ENCODE data around the gene ZBTB18.
A peak's percentile ranks its signal among the peaks of the same experiment; 100 is the strongest.
"Not testable (repeated sequence)": the region's sequence is repeated elsewhere in the genome, so short reads cannot be mapped to it uniquely, and the experiment has no call there.

Gene ZBTB18

GRCh38 chr1:244011786-244012185, 39.3 kb upstream of the ZBTB18 start:
- Histone ChIP-seq H2BK120ac (ENCODE audit: low read depth, low read length) (no peak overlapping the region), H2AFZ (ENCODE audit: low read depth, low read length) (no peak overlapping the region), H3K27ac (ENCODE audit: low read length, poor library complexity, severe bottlenecking) (no peak overlapping the region), H4K8ac (ENCODE audit: low read length) (no peak overlapping the region), H3K4me3 (ENCODE audit: insufficient read depth in 1 of 2, low read depth in 1 of 2, low read length in 2 of 2) (no peak overlapping the region), H3K4me1 (ENCODE audit: control insufficient read depth, insufficient read depth, low read depth, low read length) (no peaks in the 10 kb centered on the region), H2AK5ac (ENCODE audit: low read length, severe bottlenecking) (no peak overlapping the region), H3K4ac (ENCODE audit: low read depth in 1 of 2, low read length in 2 of 2) (no peak overlapping the region), H2BK15ac (ENCODE audit: low read depth, poor library complexity, severe bottlenecking) (no peak overlapping the region), H3K14ac (ENCODE audit: low read length in 2 of 2) (no peak overlapping the region), H3K9ac (ENCODE audit: low read length) (no peak overlapping the region), H2BK5ac (ENCODE audit: low read depth, low read length, poor library complexity, severe bottlenecking) (no peak overlapping the region), H2BK12ac (ENCODE audit: low read length in 2 of 2) (no peak overlapping the region), H4K91ac (ENCODE audit: low read length) (no peak overlapping the region), H3K79me1 (replicated peaks; ENCODE audit: low read length, poor library complexity, severe bottlenecking) (no peaks in the 10 kb centered on the region), H3K18ac (ENCODE audit: low read depth in 1 of 2, low read length in 2 of 2) (no peak overlapping the region), H3K23ac (ENCODE audit: low read length in 2 of 2) (no peak overlapping the region), H3K9me3 (ENCODE audit: control insufficient read depth, low read length) (no peaks in the 10 kb centered on the region), H3K36me3 (ENCODE audit: control insufficient read depth in 1 of 2, insufficient read depth in 2 of 2, low read depth in 1 of 2, low read length in 2 of 2) (no peaks in the 10 kb centered on the region), H3K4me2 (ENCODE audit: low read length, poor library complexity, severe bottlenecking) (no peak overlapping the region), H3K27me3 (ENCODE audit: control insufficient read depth in 1 of 2, insufficient read depth in 1 of 2, low read length in 2 of 2) (peaks cover 0 to 31% of the 10 kb centered on the region in 2 experiments)
- 56% methylated on average over 4 of the region's 6 CpGs for WGBS
- DNase-seq = no peak

GRCh38 chr1:244012202-244012601, 38.9 kb upstream of the ZBTB18 start:
- no peak overlapping the region for H4K8ac ChIP-seq (ENCODE audit: low read length)
- no peak overlapping the region for H3K14ac ChIP-seq (ENCODE audit: low read length in 2 of 2)
- H4K91ac ChIP-seq (ENCODE audit: low read length) = no peak overlapping the region
- H3K36me3 ChIP-seq (ENCODE audit: control insufficient read depth in 1 of 2, insufficient read depth in 2 of 2, low read depth in 1 of 2, low read length in 2 of 2) = no peaks in the 10 kb centered on the region
- 71% methylated on average over 8 of the region's 8 CpGs for WGBS
- H3K4me1 ChIP-seq (ENCODE audit: control insufficient read depth, insufficient read depth, low read depth, low read length) = no peaks in the 10 kb centered on the region
- H2BK5ac ChIP-seq (ENCODE audit: low read depth, low read length, poor library complexity, severe bottlenecking) = no peak overlapping the region
- no peaks in the 10 kb centered on the region for H3K79me1 ChIP-seq (replicated peaks; ENCODE audit: low read length, poor library complexity, severe bottlenecking)
- no peak overlapping the region for H2BK12ac ChIP-seq (ENCODE audit: low read length in 2 of 2)
- H3K27me3 ChIP-seq (ENCODE audit: control insufficient read depth in 1 of 2, insufficient read depth in 1 of 2, low read length in 2 of 2) = peaks cover 0 to 31% of the 10 kb centered on the region in 2 experiments
- no peak overlapping the region for H3K4me2 ChIP-seq (ENCODE audit: low read length, poor library complexity, severe bottlenecking)
- no peak overlapping the region for H2AFZ ChIP-seq (ENCODE audit: low read depth, low read length)
- no peaks in the 10 kb centered on the region for H3K9me3 ChIP-seq (ENCODE audit: control insufficient read depth, low read length)
- no peak overlapping the region for H3K4ac ChIP-seq (ENCODE audit: low read depth in 1 of 2, low read length in 2 of 2)
- H2BK120ac ChIP-seq (ENCODE audit: low read depth, low read length) = no peak overlapping the region
- no peak overlapping the region for H3K18ac ChIP-seq (ENCODE audit: low read depth in 1 of 2, low read length in 2 of 2)
- no peak overlapping the region for H2AK5ac ChIP-seq (ENCODE audit: low read length, severe bottlenecking)
- no peak overlapping the region for H3K27ac ChIP-seq (ENCODE audit: low read length, poor library complexity, severe bottlenecking)
- no peak for DNase-seq
- H3K23ac ChIP-seq (ENCODE audit: low read length in 2 of 2) = no peak overlapping the region
- H3K4me3 ChIP-seq (ENCODE audit: insufficient read depth in 1 of 2, low read depth in 1 of 2, low read length in 2 of 2) = no peak overlapping the region
- no peak overlapping the region for H3K9ac ChIP-seq (ENCODE audit: low read length)
- no peak overlapping the region for H2BK15ac ChIP-seq (ENCODE audit: low read depth, poor library complexity, severe bottlenecking)

- no peaks in the 10 kb centered on the region for H3K36me3 ChIP-seq (ENCODE audit: control insufficient read depth in 1 of 2, insufficient read depth in 2 of 2, low read depth in 1 of 2, low read length in 2 of 2)
- no peak overlapping the region for H2BK15ac ChIP-seq (ENCODE audit: low read depth, poor library complexity, severe bottlenecking)
- H3K27me3 ChIP-seq (ENCODE audit: control insufficient read depth in 1 of 2, insufficient read depth in 1 of 2, low read length in 2 of 2) = peaks cover 0 to 24% of the 10 kb centered on the region in 2 experiments
- no peak overlapping the region for H3K9ac ChIP-seq (ENCODE audit: low read length)
- H3K14ac ChIP-seq (ENCODE audit: low read length in 2 of 2) = no peak overlapping the region
- no peak overlapping the region for H2BK12ac ChIP-seq (ENCODE audit: low read length in 2 of 2)
- H2BK120ac ChIP-seq (ENCODE audit: low read depth, low read length) = no peak overlapping the region
- H3K4me2 ChIP-seq (ENCODE audit: low read length, poor library complexity, severe bottlenecking) = no peak overlapping the region
- no peak for DNase-seq
- no peak overlapping the region for H3K27ac ChIP-seq (ENCODE audit: low read length, poor library complexity, severe bottlenecking)
- no peaks in the 10 kb centered on the region for H3K4me1 ChIP-seq (ENCODE audit: control insufficient read depth, insufficient read depth, low read depth, low read length)
- 97% methylated on average over 1 of the region's 2 CpGs for WGBS
- no peak overlapping the region for H2AFZ ChIP-seq (ENCODE audit: low read depth, low read length)
- H3K4ac ChIP-seq (ENCODE audit: low read depth in 1 of 2, low read length in 2 of 2) = no peak overlapping the region
- no peaks in the 10 kb centered on the region for H3K9me3 ChIP-seq (ENCODE audit: control insufficient read depth, low read length)
- H3K18ac ChIP-seq (ENCODE audit: low read depth in 1 of 2, low read length in 2 of 2) = no peak overlapping the region
- H2AK5ac ChIP-seq (ENCODE audit: low read length, severe bottlenecking) = no peak overlapping the region
- no peak overlapping the region for H4K8ac ChIP-seq (ENCODE audit: low read length)
- H3K79me1 ChIP-seq (replicated peaks; ENCODE audit: low read length, poor library complexity, severe bottlenecking) = no peaks in the 10 kb centered on the region
- H3K4me3 ChIP-seq (ENCODE audit: insufficient read depth in 1 of 2, low read depth in 1 of 2, low read length in 2 of 2) = no peak overlapping the region
- H4K91ac ChIP-seq (ENCODE audit: low read length) = no peak overlapping the region
- H2BK5ac ChIP-seq (ENCODE audit: low read depth, low read length, poor library complexity, severe bottlenecking) = no peak overlapping the region
- no peak overlapping the region for H3K23ac ChIP-seq (ENCODE audit: low read length in 2 of 2)
These were observed 38.0 kb upstream of the ZBTB18 start for GRCh38 chr1:244013100-244013499.

- H3K4me1 ChIP-seq (ENCODE audit: control insufficient read depth, insufficient read depth, low read depth, low read length); H3K27ac ChIP-seq (ENCODE audit: low read length, poor library complexity, severe bottlenecking); H2BK15ac ChIP-seq (ENCODE audit: low read depth, poor library complexity, severe bottlenecking); H2AK5ac ChIP-seq (ENCODE audit: low read length, severe bottlenecking); H2AFZ ChIP-seq (ENCODE audit: low read depth, low read length); H3K4me3 ChIP-seq (ENCODE audit: insufficient read depth in 1 of 2, low read depth in 1 of 2, low read length in 2 of 2); H3K18ac ChIP-seq (ENCODE audit: low read depth in 1 of 2, low read length in 2 of 2); H2BK12ac ChIP-seq (ENCODE audit: low read length in 2 of 2); H4K8ac ChIP-seq (ENCODE audit: low read length); H3K4me2 ChIP-seq (ENCODE audit: low read length, poor library complexity, severe bottlenecking); H4K91ac ChIP-seq (ENCODE audit: low read length); H2BK120ac ChIP-seq (ENCODE audit: low read depth, low read length); H3K36me3 ChIP-seq (ENCODE audit: control insufficient read depth in 1 of 2, insufficient read depth in 2 of 2, low read depth in 1 of 2, low read length in 2 of 2); H3K9me3 ChIP-seq (ENCODE audit: control insufficient read depth, low read length); H3K14ac ChIP-seq (ENCODE audit: low read length in 2 of 2); H3K9ac ChIP-seq (ENCODE audit: low read length); H3K4ac ChIP-seq (ENCODE audit: low read depth in 1 of 2, low read length in 2 of 2); H3K79me1 ChIP-seq (replicated peaks; ENCODE audit: low read length, poor library complexity, severe bottlenecking); H2BK5ac ChIP-seq (ENCODE audit: low read depth, low read length, poor library complexity, severe bottlenecking); H3K23ac ChIP-seq (ENCODE audit: low read length in 2 of 2): not testable (repeated sequence)
- peaks cover 0 to 17% of the 10 kb centered on the region in 2 experiments for H3K27me3 ChIP-seq (ENCODE audit: control insufficient read depth in 1 of 2, insufficient read depth in 1 of 2, low read length in 2 of 2)
- peak; percentile 4 for DNase-seq
- 87% methylated on average over 3 of the region's 3 CpGs for WGBS
These were observed 36.2 kb upstream of the ZBTB18 start for GRCh38 chr1:244014862-244015261.

Data from mesenchymal stem cell (in vitro differentiated cells and primary cell).